HG03135 (cell line): ENCODE data around the gene SETDB1.
A peak's percentile ranks its signal among the peaks of the same experiment; 100 is the strongest.

Experiments used
- ATAC-seq: cut with Tn5 transposase; IDR thresholded peaks from one replicate; pipeline ENCODE4 v1.9.1; 2021; ENCODE audit warnings: mild to moderate bottlenecking, moderate library complexity; ENCODE audit not compliant: unreplicated experiment

Gene SETDB1

DNA sequence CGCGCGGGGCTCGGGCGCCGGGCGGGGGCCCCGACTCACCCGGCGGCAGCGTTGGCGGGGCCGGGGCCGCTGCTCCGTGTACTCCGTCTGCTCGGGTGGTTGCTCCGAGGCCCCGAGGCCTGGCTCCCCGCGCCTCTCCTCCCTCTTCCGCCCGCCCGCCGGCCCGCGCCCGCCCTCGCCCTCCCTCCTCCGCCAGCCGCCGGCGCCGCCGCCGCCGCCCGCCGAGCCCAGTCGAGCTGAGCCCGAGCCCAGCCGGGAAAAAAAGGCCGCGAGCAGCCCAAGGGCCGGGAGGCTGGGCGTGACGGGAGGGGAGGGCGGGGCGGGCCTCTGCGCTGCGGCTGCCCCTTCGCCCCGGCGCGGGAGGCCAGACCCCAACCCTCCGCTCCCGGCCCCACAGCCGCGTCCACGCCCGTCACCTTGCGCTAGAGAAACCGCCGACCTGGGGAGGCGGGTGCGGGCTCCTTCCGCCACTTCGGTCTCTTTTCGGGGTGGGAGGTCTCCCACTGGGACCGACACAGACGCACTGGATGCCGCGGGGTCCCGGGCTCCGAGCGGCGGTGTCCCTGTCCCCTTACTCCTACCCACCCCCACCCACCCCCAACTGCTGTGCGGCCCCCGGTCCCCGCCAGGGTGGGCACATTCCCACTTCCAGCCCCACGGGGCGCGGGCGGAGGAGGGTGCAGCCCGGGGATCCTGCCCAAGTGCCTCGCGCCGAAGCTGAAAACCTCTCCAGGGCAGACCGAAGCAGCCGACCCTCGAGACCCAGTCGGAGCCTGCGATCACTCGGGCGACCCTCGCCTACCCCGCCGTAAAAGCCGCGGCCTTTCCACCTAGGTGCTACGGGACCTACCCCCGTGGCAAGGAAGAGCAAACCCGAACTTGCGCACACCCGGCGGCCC is 48.7 kb downstream of the SETDB1 start, which contains the start of gene CERS2:
TSS of gene CERS2 (minus strand) at position 256 of the 899 bp plus-strand sequence. CDS start 5,745 bp downstream, outside the sequence.
- ATAC-seq = peak; percentile 46

- no peak for ATAC-seq
These were observed 50.2 kb downstream of the SETDB1 start for GRCh38 chr1:150976401-150976821.

DNA sequence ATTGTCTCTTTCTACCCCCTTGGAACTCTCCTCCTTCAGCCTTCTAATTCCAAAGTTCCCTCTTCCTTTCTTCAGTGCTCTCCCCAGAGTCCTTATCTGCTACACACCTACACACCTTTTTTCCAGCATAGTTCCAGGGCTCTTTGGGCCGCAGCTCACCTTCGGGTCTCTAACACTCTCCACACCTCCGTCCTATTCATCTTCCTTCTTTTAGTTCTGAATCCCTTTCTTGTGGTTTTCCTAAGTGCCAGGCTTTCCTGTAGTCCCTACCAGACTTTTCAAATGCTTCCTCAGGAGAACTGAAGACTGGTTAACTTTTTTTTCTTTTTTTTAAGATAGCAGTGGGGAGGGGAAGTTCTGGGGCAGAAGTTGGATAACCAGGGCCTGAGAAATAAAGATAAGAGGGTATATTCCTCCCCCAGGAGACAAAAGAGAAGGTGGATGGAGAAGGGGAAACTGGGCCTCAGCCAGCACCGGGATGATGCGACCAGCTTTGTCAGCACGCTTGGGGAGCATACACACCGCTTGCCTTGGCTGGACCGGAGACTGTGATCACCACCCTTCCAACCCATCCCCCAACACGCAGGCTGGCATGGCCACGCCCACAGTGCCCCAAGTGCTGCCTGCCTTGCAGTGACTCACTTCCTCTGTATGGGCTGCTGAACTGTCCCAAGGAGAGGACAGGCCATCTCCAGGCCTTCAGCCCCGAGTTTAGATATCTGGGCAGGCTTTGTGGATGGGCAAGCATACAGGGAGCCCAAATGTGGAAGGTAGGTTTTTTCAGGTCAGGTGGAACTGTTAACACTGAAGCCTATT is 50.9 kb downstream of the SETDB1 start:
- ATAC-seq = no peak

- ATAC-seq = peak; percentile 53
These were observed 53.2 kb downstream of the SETDB1 start for GRCh38 chr1:150979092-150980056.

DNA sequence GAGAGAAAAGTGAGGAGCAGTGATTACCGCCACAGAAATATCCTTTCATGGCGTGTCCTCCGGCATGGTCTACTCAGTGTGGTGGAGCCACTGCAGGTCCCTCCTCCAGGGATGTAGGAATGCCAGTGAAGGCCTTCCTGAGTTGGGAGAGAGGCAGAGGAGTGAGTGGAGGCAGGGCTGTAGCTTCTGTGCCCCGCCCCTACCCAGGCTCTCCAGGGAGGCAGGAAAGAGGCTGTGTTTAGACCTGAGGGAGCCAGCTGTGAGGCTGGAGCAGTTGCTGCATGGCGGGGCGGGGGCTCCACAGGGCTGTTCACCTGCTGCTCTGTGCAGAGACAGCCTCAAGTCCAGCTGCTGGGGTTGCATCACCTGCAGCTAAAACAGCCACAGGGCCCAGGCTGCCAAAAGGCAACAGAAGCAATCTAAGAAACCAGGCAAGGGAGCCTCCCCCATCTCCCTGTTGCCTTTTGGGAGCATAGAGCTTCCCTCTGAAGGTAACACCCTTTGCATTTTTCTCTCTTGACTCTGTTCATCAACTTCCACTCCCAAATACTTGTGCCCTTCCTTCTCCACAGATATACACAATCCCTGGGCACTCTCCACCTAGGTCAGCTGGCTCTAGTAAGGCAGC is 55.1 kb downstream of the SETDB1 start:
- no peak for ATAC-seq

DNA sequence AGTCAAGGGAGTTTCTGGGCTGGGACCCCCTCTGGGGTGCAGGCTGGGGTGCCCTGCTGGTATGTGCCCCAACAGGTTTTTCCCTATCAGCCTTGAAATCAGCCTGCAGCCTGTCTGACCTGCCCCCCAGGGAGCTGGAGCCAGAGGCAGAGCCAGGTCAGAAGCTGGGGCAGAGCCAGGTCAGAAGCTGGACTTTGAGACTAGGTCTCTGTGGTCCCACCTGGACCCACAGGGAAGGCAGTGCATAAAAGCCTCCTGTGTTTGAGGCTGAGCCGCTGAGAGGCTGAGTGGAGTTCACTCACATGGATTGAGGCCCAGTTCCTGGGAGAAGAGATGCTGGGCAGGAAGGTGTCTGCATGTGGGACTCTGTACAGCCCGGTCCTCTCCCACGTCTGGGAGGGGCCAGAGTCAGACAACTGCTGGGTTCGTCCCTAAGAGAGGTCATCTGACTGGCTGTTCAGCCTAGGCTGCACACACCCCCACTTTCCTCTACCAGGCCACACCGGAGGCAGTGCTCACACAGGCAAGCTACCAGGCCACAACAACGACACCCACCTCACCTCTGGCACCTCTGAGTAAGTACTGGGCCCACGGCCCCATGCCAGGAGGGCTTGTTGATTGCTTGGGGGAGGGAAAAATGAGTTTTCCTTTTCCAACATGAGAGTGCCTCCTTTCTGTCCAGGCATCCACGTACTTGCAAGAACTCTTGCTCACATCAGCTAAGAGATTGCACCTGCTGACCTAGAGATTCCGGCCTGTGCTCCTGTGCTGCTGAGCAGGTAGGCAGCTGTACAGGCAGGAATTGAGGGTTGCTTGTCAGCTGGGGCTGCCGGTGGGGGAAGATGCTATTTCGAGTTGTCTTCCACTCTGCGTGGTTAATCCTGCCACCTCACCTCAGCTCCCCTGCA is 55.9 kb downstream of the SETDB1 start, which contains the start of gene ANXA9:
TSS of gene ANXA9 (plus strand) at position 488 of the 908 bp plus-strand sequence. CDS start 814 bp downstream, outside the sequence.
- no peak for ATAC-seq

- no peak for ATAC-seq
These were observed 59.1 kb downstream of the SETDB1 start for GRCh38 chr1:150985179-150985825.

- ATAC-seq = no peak
These were observed 61.8 kb downstream of the SETDB1 start for GRCh38 chr1:150987924-150988323.

GRCh38 chr1:150992626-150993025 is 66.5 kb downstream of the SETDB1 start:
- no peak for ATAC-seq

GRCh38 chr1:150994248-150994647 is 68.1 kb downstream of the SETDB1 start:
- ATAC-seq = no peak

GRCh38 chr1:150995460-150995859 is 69.3 kb downstream of the SETDB1 start:
- no peak for ATAC-seq

DNA sequence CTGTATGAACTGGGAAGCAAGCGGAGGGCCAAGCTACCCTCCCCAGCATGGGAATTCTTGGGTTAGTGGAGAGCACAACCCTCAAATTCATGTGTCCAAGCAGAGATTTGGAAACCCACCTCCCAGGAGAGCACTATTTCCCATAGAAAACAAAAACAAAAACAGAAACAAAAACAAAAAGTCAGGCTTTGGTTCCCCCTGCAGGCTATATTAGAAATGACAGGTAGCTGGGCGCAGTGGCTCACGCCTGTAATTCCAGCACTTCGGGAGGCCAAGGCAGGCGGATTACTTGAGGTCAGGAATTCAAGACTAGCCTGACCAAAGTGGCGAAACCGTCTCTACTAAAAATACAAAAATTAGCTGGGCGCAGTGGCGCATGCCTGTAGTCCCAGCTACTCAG is 69.7 kb downstream of the SETDB1 start:
- ATAC-seq = no peak

GRCh38 chr1:150997126-150997872 is 71.1 kb downstream of the SETDB1 start:
- ATAC-seq = no peak

- no peak for ATAC-seq
These were observed 71.8 kb downstream of the SETDB1 start for GRCh38 chr1:150997949-150998348.

DNA sequence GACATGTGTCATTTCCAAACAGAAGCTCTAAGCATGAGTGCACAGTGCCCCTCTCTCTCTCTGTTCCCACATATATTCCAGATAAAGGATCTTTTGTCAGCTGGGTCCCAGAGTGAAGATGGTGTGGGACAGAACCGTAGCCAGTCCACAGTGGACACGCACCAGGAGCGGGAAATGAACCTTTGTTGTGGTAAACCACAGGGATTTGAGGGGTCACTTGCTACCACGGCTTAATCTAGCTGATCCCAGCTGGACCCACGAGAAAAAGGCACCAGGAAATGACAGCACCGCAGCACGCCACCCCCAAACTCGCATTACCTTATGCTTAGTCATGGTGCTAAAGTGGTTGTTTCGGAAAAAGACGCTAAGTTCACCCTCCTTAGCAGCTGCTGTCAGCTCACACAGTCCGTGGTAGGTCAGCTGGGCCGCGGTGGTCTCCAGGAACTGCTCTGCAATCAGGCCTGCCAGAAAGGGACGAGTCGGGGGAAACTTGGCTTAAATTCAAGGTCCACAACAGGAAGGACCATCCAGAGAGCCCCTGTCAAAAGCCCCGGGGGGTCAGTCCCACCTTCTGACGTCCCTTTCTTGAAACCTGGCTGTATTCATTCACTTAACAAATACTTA is 73.0 kb downstream of the SETDB1 start:
- no peak for ATAC-seq

DNA sequence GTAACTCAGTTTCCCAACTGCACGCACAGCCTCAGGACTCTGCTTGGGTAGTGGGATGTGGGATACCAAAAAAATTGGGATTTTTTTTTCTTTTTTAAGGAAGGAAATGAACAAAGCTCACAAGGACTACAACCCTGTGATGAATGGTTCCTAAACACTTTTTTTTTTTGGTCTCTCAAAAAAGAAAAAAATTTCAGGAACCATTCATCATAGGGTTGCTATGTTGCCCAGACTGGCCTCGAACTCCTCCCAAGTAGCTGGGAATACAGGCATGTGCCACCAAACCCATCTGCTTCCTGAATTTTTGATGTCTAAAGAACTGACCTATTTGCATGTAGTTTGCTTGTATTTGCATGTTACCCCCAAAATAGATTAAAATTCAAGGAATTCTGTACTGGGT is 73.8 kb downstream of the SETDB1 start:
- ATAC-seq = no peak

- no peak for ATAC-seq
These were observed 74.2 kb downstream of the SETDB1 start for GRCh38 chr1:151000408-151000807.
